GM18870 (cell line): Measurements from ENCODE around the gene MFAP1.
A peak's percentile ranks its signal among the peaks of the same experiment; 100 is the strongest.

ENCODE experiments used
- ATAC-seq: cut with Tn5 transposase; IDR thresholded peaks from one replicate; pipeline ENCODE4 v1.9.1; 2021; ENCODE audit warnings: moderate library complexity; ENCODE audit not compliant: unreplicated experiment

MFAP1 gene

DNA sequence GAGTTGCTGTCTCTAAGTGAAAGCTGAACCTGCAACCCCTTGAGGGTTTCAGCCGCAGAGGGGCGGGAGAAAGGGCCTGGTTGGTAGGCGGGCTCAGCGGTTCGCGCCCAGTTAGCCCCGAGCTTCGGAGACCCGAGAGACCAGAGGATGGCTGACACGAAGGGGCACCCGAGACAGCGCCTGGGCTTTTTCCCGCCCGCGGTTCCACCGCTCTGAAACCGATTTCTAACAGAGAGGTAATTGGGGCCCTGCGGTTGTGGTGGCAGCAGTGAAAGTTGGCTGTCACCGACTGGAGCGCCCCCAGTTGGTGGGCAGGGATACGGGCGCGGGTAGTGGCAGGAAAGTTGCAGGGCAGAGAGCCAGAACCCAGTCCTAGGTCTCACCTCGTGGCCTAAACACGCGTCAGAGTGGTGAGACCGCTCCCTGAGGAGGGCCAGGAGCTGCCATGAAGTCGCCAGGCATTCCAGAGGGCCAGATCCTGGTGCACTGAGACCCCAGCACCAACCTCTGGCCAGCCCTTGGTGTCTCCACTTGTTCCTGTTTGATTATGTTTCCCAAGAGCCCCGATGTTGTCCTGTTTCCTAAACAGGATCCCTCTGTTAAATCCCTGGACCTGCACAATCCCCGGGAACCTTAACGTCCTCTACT lies 47.1 kb downstream of the MFAP1 start:
- peak; percentile 45 for ATAC-seq

DNA sequence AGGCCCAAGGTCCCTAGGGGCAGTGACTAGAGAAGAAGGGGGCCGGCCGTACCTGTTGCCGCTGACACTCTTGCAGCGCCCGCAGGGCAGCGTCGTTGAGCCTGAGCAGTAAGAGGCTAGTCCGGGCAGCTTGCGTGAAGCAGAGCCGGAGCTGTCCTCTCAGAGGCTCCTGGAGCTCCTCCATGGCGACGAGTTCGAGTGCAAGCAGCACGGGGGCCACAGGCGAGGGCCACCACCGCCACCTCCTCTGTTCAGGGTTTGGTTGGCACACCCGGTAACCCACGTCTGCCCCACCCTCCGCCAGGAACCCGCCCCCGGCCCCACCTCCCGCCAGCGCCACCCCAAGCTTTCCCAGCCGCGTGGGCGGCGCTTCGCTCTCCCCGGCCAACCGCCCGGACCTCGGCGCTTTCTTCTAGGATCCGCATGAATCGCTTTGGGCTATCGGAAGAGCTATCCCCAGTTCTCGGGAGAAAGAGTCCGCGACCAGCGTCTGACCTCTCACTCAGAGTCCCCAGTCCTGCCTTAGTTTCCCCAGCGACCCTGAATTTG lies 47.7 kb downstream of the MFAP1 start, which contains the start of gene ELL3:
ELL3 (minus strand) TSS at position 249 of the 549 bp plus-strand sequence; CDS start at position 184, 65 bp downstream.
- peak; percentile 20 for ATAC-seq

DNA sequence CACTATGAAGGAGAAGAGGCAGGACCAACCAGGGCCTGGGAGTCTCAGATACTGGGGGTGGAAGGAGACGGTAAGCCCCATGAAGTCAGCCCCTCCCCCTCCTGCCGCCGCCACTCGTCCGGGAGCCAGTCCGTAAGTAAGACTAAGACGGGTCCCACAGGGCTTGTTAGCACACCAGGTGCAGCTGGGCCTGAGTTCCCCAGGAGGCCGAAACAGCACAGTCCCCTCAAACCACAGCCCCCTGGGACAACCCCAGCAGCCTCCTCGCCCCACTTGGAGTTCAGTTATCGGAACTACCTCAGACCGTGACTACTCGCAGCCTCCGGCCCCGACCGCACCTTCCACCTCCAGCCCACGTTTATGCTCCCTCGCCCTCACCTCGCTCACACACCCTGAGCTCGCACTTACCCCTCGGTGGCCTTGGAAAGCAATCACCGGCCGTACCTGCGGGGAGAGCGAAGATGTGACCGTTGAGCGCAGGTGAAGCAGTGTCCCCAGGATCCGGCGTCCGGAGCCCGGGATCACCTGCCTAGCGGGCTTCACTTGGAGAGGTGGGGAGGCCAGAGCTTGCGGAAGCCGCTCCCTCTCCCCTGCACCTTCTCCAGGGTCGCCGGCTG lies 48.3 kb downstream of the MFAP1 start:
- peak; percentile 59 for ATAC-seq

DNA sequence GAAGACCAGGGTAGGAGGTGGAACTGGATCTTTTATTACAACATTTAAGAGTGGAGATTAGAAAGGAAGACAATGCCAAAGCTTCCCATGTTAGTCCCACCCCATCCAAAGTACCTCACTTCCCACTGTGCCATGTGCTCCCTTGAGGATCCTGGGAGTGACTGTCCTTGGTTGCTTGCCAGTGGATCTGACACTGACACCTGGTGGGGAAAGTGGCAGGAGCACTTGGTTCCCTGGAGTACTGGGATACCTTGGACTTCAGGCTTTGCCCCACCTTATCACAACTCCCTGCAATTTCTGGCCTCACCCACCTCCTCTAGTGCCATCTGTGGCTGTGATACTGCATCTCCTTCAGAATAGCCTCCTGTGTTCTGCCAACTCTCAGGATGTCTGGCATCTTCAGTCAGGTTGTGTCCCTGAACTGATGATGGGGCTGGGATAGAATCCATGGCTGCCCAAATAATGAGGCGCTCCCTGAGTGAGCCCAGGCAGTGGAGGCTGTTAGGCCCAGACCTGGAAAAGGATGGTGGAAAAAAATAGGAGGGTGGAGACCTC lies 49.0 kb downstream of the MFAP1 start:
- ATAC-seq = no peak

DNA sequence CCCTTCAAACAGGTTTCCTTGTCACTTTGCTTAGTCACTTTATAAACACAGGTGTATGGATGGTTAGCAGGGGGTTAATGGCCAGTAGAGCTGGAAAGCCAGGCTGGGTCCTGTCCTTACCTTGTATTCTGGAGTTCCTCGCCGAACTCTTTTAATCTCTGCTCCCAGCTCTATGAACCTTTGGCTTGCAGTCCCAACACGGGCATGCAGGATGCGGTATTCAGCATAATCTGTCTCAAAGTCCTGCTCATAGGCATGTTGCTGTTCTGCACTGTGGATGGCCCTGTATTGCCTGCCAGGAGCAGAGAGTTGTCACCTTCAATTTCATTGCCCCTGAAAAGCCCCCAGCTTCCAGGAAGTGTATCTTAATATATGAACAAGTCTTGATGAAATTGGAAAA lies 50.4 kb downstream of the MFAP1 start:
- no peak for ATAC-seq

DNA sequence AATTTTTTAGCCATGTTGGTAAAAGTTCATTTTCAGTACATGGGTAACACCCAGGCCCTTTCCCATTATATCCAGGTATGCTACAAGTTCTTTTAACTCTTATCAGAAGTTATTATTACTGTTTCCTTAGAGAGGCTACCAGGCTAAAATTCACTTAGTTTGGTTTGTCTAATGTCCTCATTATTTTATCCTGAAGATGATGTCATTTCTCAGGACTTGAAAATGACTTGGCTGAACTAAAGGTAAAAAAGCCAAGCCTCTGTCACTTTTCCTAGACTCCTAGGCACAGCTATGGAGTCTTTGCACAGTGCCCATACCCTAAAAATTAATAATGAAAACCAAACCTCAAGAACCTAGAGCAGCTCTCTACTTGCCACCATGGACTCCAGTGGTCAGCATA lies 51.9 kb downstream of the MFAP1 start:
- ATAC-seq = no peak

DNA sequence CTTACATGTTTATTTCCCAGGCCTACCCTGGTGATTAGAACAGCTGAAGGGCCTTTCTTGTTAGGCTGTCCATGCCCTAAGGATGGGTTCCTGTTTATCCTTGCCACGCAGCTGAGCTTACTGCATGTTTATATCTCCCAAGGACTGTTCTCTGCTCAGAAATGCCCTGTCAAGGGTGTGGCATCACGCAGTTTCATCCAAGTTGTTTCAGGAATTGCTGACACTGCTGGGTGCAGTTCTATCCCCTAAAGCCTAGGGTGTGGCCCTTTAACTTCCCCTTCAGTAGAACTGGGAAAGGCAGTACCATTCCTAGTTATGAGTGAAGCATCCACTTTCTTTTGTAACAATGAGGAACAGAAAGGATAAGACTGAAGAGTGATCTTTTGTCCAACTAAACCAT lies 52.7 kb downstream of the MFAP1 start:
- no peak for ATAC-seq

DNA sequence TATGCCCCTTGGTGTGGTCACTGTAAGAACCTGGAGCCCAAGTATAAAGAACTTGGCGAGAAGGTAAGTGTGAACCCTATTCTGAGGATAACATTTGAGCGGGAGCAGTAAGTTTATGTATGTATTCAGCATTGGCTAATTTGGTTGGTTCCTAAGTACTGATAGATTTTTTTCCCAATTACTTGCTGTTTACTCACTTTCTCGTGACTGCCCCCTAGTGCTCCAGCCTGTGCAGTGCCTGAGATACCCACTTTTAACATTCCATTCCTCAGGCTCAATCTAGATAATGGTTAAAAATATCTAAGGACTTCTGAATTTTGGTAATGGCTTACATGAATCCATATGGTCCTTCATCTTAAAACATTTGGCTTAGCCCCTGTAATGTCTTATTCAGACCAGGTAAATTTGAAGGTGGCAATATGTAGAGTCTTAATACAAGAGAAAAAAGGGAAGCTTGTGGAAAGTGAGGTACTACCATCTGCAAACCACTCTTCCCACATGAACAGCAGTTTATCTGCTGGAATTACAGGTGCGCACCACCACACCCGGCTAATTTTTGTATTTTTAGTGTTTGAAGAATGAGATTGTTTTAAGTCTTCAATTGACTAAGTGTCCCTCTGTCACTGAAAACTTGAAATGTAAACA lies 54.8 kb downstream of the MFAP1 start:
- ATAC-seq = no peak

DNA sequence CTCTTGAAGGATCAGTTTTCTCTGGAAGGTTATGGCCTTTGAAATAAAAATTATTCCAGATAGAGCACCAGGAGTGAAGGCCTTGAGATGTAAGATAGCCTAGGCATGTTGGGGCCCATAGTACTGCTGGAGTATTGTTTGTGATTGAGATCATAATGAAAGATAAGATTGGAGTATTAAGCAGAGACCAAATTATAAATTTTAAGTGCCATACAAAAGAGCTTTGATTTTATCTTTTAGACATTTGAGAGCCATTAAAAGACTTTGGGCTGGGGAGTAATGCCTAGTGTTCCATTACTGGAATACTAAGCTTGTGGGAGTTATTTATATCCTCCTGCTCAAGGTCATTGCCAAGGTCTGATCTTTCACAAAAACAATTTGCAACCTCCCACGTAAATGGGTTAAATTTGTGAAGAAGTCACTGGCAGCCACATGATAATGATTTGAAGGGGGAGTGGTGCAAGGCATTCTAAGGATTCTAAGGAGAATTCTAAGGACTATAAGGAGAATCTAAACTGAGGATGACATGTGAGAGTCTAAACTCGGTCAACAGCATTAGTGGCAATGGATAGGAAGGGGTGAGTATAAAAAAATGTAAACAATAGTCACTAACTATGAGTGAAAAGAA lies 60.6 kb downstream of the MFAP1 start:
- ATAC-seq = no peak

DNA sequence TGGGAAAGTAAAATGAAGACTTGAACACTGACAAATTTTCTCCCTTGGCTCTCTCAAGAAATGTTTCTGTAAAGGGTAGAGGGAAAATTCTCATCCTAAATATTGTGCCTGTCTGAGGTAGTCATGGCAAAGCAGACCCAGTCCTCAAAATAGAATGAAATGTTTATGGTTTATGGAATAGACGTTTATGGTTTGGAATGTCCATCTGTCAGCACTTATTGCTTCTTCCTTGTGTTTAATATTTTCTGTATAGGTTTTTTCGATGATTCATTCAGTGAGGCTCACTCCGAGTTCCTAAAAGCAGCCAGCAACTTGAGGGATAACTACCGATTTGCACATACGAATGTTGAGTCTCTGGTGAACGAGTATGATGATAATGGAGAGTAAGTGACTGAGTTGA lies 61.7 kb downstream of the MFAP1 start:
- no peak for ATAC-seq
